Stomach smooth muscle (tissue), 2 donors: ENCODE results near the gene ZNF169.
"Not testable (repeated sequence)": the region's sequence is repeated elsewhere in the genome, so short reads cannot be mapped to it uniquely, and the experiment has no call there.

ENCODE experiments used
- H3K27ac ChIP-seq: one replicate; pipeline ENCODE4 v1.7.0; 2013; ENCODE audit warnings: mild to moderate bottlenecking, low read length, inconsistent platforms
- H3K27me3 ChIP-seq, 2 donors: one replicate each; pipeline ENCODE4 v1.7.0; 2013; ENCODE audit warnings: low read length in 2 of 2; ENCODE audit not compliant: insufficient read depth in 2 of 2, control insufficient read depth in 1 of 2
- H3K36me3 ChIP-seq, 2 donors: one replicate each; pipeline ENCODE4 v1.7.0; 2013; ENCODE audit warnings: low read length in 2 of 2; ENCODE audit not compliant: control insufficient read depth in 2 of 2, insufficient read depth in 2 of 2
- H3K4me1 ChIP-seq: one replicate; pipeline ENCODE4 v1.7.0; 2013; ENCODE audit warnings: low read length; ENCODE audit not compliant: control insufficient read depth, insufficient read depth
- H3K4me3 ChIP-seq, 2 donors: one replicate each; pipeline ENCODE4 v1.7.0; 2013; ENCODE audit warnings: low read length in 2 of 2
- H3K9ac ChIP-seq, 2 donors: one replicate each; pipeline ENCODE4 v1.7.0; 2013; ENCODE audit warnings: low read length in 2 of 2, mild to moderate bottlenecking in 1 of 2
- H3K9me3 ChIP-seq, 2 donors: one replicate each; pipeline ENCODE4 v1.7.0; 2013; ENCODE audit warnings: low read length in 2 of 2; ENCODE audit not compliant: control insufficient read depth in 2 of 2
- donor health status: healthy.
- donor health status: Pancreatic carcinoma.

ZNF169 gene

GRCh38 chr9:94245651-94246050, 13.4 kb upstream of the ZNF169 start:
- no peaks in the 10 kb centered on the region for H3K36me3 ChIP-seq
- H3K27me3 ChIP-seq: no peaks in the 10 kb centered on the region
- H3K4me3 ChIP-seq: no peak overlapping the region
- H3K9ac ChIP-seq: no peak overlapping the region
- H3K9me3 ChIP-seq: no peaks in the 10 kb centered on the region
- H3K27ac ChIP-seq: no peak overlapping the region
- H3K4me1 ChIP-seq: no peaks in the 10 kb centered on the region

GRCh38 chr9:94250456-94250855, 8.6 kb upstream of the ZNF169 start:
- H3K27me3 ChIP-seq: no peaks in the 10 kb centered on the region
- no peaks in the 10 kb centered on the region for H3K4me1 ChIP-seq
- H3K9ac ChIP-seq: no peak overlapping the region
- H3K27ac ChIP-seq: no peak overlapping the region
- no peaks in the 10 kb centered on the region for H3K36me3 ChIP-seq
- no peaks in the 10 kb centered on the region for H3K9me3 ChIP-seq
- no peak overlapping the region for H3K4me3 ChIP-seq

GRCh38 chr9:94256007-94256406, 3.1 kb upstream of the ZNF169 start:
- no peaks in the 10 kb centered on the region for H3K36me3 ChIP-seq
- H3K4me1 ChIP-seq: peaks cover 8% of the 10 kb centered on the region
- no peak overlapping the region for H3K9ac ChIP-seq
- no peak overlapping the region for H3K4me3 ChIP-seq
- no peak overlapping the region for H3K27ac ChIP-seq
- H3K9me3 ChIP-seq: no peaks in the 10 kb centered on the region
- H3K27me3 ChIP-seq: no peaks in the 10 kb centered on the region

- not testable (repeated sequence) for H3K4me1 ChIP-seq, H3K4me3 ChIP-seq, H3K27ac ChIP-seq, H3K9me3 ChIP-seq, H3K27me3 ChIP-seq, H3K9ac ChIP-seq, H3K36me3 ChIP-seq
Observed at GRCh38 chr9:94265626-94266402, 6.7 kb downstream of the ZNF169 start.

- Histone ChIP-seq H3K36me3 (no peaks in the 10 kb centered on the region), H3K9me3 (no peaks in the 10 kb centered on the region), H3K27ac (no peak overlapping the region), H3K4me1 (no peaks in the 10 kb centered on the region), H3K27me3 (no peaks in the 10 kb centered on the region), H3K9ac (no peak overlapping the region), H3K4me3 (no peak overlapping the region)
Observed at GRCh38 chr9:94269264-94269663, 10.2 kb downstream of the ZNF169 start.

GRCh38 chr9:94270009-94270408, 10.9 kb downstream of the ZNF169 start:
- Histone ChIP-seq H3K4me3 (no peak overlapping the region), H3K9me3 (no peaks in the 10 kb centered on the region), H3K27ac (no peak overlapping the region), H3K36me3 (no peaks in the 10 kb centered on the region), H3K27me3 (no peaks in the 10 kb centered on the region), H3K4me1 (no peaks in the 10 kb centered on the region), H3K9ac (no peak overlapping the region)

GRCh38 chr9:94277029-94277428, 17.9 kb downstream of the ZNF169 start:
- H3K9me3 ChIP-seq, H3K27me3 ChIP-seq, H3K27ac ChIP-seq, H3K9ac ChIP-seq, H3K4me3 ChIP-seq, H3K4me1 ChIP-seq: not testable (repeated sequence)
- peaks cover 5 to 16% of the 10 kb centered on the region in 2 donors for H3K36me3 ChIP-seq

GRCh38 chr9:94277885-94278536, 18.9 kb downstream of the ZNF169 start:
- no peaks in the 10 kb centered on the region for H3K4me1 ChIP-seq
- no peak overlapping the region for H3K4me3 ChIP-seq
- H3K36me3 ChIP-seq: peaks cover 5 to 16% of the 10 kb centered on the region in 2 donors
- no peaks in the 10 kb centered on the region for H3K27me3 ChIP-seq
- no peaks in the 10 kb centered on the region for H3K9me3 ChIP-seq
- no peak overlapping the region for H3K9ac ChIP-seq
- H3K27ac ChIP-seq: no peak overlapping the region

- Histone ChIP-seq H3K27me3 (no peaks in the 10 kb centered on the region), H3K9me3 (no peaks in the 10 kb centered on the region), H3K4me3 (no peak overlapping the region), H3K9ac (no peak overlapping the region), H3K27ac (no peak overlapping the region), H3K36me3 (peaks cover 5 to 16% of the 10 kb centered on the region in 2 donors), H3K4me1 (no peaks in the 10 kb centered on the region)
Observed at GRCh38 chr9:94280409-94280989, 21.4 kb downstream of the ZNF169 start.

- H3K9me3 ChIP-seq: no peaks in the 10 kb centered on the region
- H3K4me1 ChIP-seq: no peaks in the 10 kb centered on the region
- H3K36me3 ChIP-seq: peaks cover 5 to 16% of the 10 kb centered on the region in 2 donors
- H3K9ac ChIP-seq: no peak overlapping the region
- H3K4me3 ChIP-seq: no peak overlapping the region
- H3K27me3 ChIP-seq: no peaks in the 10 kb centered on the region
- no peak overlapping the region for H3K27ac ChIP-seq
Observed at GRCh38 chr9:94281101-94281500, 22.0 kb downstream of the ZNF169 start.

- no peak overlapping the region for H3K9ac ChIP-seq
Observed at GRCh38 chr9:94286116-94286515, 27.0 kb downstream of the ZNF169 start.

More at GRCh38 chr9:94286116-94286515, 27.0 kb downstream of the ZNF169 start:
- Histone ChIP-seq H3K4me1 (no peaks in the 10 kb centered on the region), H3K9me3 (no peaks in the 10 kb centered on the region), H3K27me3 (no peaks in the 10 kb centered on the region), H3K27ac (no peak overlapping the region), H3K36me3 (peaks cover 3 to 5% of the 10 kb centered on the region in 2 donors), H3K4me3 (no peak overlapping the region)
